Right lobe of liver (tissue), 4 donors: ENCODE results near the gene DES.

ENCODE experiments used
- POLR2A ChIP-seq: fragments of 450-650 bp; IDR thresholded peaks from one replicate; pipeline ENCODE4 v1.6.1; 2017; ENCODE audit warnings: antibody characterized with exemption, mild to moderate bottlenecking
- TF ChIP-seq, protein P1 (sequence below), 4 donors: fragments of 200-600 bp in 3 of 4; fragments of 450-650 bp in 1 of 4; IDR thresholded peaks; one replicate each; pipeline versions ENCODE4 v1.5.1 to v1.8.0; 2016 to 2022; ENCODE audit warnings: antibody characterized with exemption in 4 of 4, mild to moderate bottlenecking in 2 of 4
- donor health status: DM: no; HTN: no; CAD: no.
- donor health status: DM: no; HTN: no; CAD: no.
- donor health status: DM: no; HTN: yes; CAD: no.

DNA sequence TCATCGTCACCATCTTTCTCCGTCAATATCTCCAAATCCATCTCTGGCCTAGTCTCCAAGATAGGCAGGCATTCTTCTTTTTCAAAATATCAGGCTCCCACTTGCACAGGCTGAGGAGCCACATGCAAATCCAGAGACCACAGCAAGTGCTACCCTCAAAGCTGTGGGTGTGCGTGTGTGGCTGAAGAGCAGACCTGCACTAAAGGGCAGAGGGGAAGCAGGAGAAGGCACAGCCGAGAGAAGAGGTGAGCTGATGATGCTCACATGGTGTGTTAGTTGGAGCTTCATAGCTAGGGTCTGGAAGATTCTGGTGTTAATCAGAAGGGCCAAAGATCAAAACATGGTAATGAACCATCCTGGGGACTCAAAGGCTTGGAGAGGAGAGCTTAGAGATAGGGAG is 20.3 kb downstream of the DES start:
- TF ChIP-seq, protein P1, sequence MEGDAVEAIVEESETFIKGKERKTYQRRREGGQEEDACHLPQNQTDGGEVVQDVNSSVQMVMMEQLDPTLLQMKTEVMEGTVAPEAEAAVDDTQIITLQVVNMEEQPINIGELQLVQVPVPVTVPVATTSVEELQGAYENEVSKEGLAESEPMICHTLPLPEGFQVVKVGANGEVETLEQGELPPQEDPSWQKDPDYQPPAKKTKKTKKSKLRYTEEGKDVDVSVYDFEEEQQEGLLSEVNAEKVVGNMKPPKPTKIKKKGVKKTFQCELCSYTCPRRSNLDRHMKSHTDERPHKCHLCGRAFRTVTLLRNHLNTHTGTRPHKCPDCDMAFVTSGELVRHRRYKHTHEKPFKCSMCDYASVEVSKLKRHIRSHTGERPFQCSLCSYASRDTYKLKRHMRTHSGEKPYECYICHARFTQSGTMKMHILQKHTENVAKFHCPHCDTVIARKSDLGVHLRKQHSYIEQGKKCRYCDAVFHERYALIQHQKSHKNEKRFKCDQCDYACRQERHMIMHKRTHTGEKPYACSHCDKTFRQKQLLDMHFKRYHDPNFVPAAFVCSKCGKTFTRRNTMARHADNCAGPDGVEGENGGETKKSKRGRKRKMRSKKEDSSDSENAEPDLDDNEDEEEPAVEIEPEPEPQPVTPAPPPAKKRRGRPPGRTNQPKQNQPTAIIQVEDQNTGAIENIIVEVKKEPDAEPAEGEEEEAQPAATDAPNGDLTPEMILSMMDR (IDR thresholded peaks at IDR 0.05), result no peak
- TF ChIP-seq POLR2A, result no peak
